ENCODE measurements around the gene SPTBN1. TPM values are rescaled to one million over a fixed set of nuclear protein-coding genes. Genes with fewer than 3 reads are reported as not detected.

The SPTBN1 gene
- total RNA-seq, 1 donor from 2014 or later: 83.2 TPM

DNA sequence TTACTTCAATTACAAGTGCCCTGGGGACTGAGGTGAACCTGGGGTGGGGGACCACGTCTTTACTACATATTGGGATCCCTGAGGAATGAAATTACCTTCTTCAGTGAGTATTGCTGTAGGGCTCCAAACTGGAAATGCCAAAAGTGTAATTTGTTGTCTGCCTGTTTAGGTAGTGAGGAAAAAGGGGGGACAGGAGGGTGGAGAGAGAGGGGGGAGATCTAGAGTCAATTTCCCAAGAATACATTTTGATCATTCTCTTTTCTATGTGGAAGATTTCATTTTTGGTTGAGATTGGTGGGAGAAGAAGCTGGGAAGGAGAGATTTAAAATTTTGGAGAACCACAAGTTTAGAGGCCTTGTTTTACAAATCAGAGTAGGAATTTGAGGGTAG lies 101.1 kb downstream of the SPTBN1 start:
- H3K27ac Mint-ChIP-seq: peak overlapping the region; percentile 92
- POLR2A ChIA-PET: interaction anchor here (0.6 to 7.8 kb wide), 3 partner anchors 16 to 667 kb away, joined by 3 to 198 read pairs (median 121); no protein-coding TSS in a partner anchor
- no peaks in the 10 kb centered on the region for H3K27me3 Mint-ChIP-seq
- peak overlapping the region; percentile 89 for H3K4me3 Mint-ChIP-seq
- CTCF ChIA-PET: interaction anchor here (1.3 to 3.7 kb wide), 5 partner anchors 12 to 450 kb away, joined by 3 to 21 read pairs (median 5); no protein-coding TSS in a partner anchor
- ATAC-seq (ENCODE audit: low read depth): no peak
- no peak for DNase-seq
- H3K36me3 Mint-ChIP-seq (ENCODE audit: low read depth): peaks cover 14% of the 10 kb centered on the region
- intact Hi-C loops (cut with micrococcal nuclease): loop anchor here (2.0 to 10.0 kb wide), 6 partner anchors 20 to 725 kb away; partner anchors contain the start of genes CLHC1 and RPS27A
- no peaks in the 10 kb centered on the region for H3K9me3 Mint-ChIP-seq
- peaks cover 39% of the 10 kb centered on the region for H3K4me1 Mint-ChIP-seq
- TF ChIP-seq, protein P1, sequence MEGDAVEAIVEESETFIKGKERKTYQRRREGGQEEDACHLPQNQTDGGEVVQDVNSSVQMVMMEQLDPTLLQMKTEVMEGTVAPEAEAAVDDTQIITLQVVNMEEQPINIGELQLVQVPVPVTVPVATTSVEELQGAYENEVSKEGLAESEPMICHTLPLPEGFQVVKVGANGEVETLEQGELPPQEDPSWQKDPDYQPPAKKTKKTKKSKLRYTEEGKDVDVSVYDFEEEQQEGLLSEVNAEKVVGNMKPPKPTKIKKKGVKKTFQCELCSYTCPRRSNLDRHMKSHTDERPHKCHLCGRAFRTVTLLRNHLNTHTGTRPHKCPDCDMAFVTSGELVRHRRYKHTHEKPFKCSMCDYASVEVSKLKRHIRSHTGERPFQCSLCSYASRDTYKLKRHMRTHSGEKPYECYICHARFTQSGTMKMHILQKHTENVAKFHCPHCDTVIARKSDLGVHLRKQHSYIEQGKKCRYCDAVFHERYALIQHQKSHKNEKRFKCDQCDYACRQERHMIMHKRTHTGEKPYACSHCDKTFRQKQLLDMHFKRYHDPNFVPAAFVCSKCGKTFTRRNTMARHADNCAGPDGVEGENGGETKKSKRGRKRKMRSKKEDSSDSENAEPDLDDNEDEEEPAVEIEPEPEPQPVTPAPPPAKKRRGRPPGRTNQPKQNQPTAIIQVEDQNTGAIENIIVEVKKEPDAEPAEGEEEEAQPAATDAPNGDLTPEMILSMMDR (IDR thresholded peaks at IDR 0.05): no peak

DNA sequence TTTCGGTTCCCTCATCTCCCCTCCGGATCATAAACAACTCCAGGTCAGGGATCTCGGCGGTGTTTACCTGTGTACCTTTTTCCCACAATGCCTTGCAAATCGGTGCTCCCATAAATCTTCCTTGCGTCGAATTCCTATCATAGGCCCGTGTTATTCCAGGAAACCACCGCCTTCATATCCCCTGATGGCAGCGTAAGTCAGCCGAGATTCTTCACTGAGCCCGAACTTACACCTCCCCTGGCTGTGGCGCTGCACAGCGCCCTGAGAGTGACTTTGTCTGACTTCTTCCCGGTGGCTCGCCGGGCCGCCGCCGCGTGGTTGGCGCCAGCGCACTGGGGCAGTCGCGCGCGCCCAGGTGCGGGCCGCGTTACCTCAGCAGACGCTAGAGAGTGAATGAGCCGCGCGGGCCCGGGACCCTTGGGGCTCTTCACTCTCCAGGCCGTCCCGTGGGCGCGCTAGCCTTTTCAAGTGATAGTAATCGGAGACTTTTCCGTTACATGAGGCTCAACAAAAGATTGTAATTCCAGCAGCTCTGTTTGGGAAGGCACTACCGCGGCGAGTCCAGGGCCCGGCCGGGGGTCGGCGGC lies 101.6 kb downstream of the SPTBN1 start:
- peak; percentile 75 for DNase-seq
- ChIA-PET CTCF (interaction anchor here (1.0 to 3.7 kb wide), 12 partner anchors 12 to 451 kb away, joined by 3 to 21 read pairs (median 5); no protein-coding TSS in a partner anchor), POLR2A (interaction anchor here (0.6 to 7.8 kb wide), 16 partner anchors 15 to 666 kb away, joined by 3 to 198 read pairs (median 12); no protein-coding TSS in a partner anchor)
- intact Hi-C loops (cut with micrococcal nuclease): loop anchor here (1.0 to 10.0 kb wide), 10 partner anchors 17 to 725 kb away; partner anchors contain the start of genes CLHC1 and RPS27A
- TF ChIP-seq, protein P1 (IDR thresholded peaks at IDR 0.05): no peak
- H3K4me1 Mint-ChIP-seq: peaks cover 44% of the 10 kb centered on the region
- H3K4me3 Mint-ChIP-seq: peak overlapping the region; percentile 89
- peak overlapping the region; percentile 92 for H3K27ac Mint-ChIP-seq
- ATAC-seq (ENCODE audit: low read depth): peak; percentile 63
- H3K9me3 Mint-ChIP-seq: no peaks in the 10 kb centered on the region
- H3K27me3 Mint-ChIP-seq: no peaks in the 10 kb centered on the region
- H3K36me3 Mint-ChIP-seq (ENCODE audit: low read depth): peaks cover 14% of the 10 kb centered on the region

DNA sequence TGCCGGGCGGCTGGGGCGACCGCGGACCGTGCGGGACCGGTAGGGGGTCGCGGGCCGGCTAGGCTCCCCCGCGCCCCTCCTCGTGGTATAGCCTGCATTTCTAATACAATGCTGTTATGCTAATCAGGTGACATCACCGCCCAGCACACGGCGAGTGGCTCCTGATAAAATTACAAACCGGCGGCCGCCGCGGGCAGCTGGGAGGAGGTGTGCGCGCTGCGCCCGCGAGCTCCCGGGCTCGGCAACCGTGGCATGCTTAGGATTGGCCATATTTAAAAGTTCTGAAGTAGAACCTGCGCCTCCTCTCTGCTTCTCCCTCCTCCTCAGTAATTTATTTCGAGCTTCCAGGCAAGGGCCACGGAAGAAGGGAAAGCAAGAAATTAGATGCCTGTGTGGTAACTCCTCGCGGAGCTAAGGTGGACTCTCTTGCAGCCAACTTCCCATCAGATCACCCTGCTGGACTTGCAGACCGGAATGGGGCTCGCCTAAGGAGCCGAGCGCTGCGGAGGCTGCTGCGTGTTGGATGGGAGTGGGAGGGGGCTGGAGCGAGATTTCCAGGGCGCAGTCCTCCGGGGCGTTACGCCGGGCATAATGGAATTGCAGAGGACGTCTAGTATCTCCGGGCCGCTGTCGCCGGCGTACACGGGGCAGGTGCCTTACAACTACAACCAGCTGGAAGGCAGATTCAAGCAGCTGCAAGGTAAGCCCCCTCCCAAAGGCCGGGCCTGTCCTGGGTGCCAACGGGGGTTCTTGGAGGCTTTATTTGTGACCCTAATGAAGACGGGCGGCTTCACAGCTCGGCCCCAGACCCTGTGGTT lies 102.3 kb downstream of the SPTBN1 start:
- ChIA-PET CTCF (interaction anchor here (0.6 to 3.7 kb wide), 16 partner anchors 11 to 451 kb away, joined by 3 to 21 read pairs (median 5); no protein-coding TSS in a partner anchor), POLR2A (interaction anchor here (0.7 to 7.8 kb wide), 29 partner anchors 8 to 1060 kb away, joined by 3 to 198 read pairs (median 6); partner anchors contain the start of genes PPP4R3B and RTN4)
- DNase-seq (peak; percentile 60), ATAC-seq (ENCODE audit: low read depth) (peak; percentile 60)
- H3K27me3 Mint-ChIP-seq: no peaks in the 10 kb centered on the region
- H3K27ac Mint-ChIP-seq: peak overlapping the region; percentile 94
- peaks cover 50% of the 10 kb centered on the region for H3K4me1 Mint-ChIP-seq
- TF ChIP-seq, protein P1 (IDR thresholded peaks at IDR 0.05): no peak
- peak overlapping the region; percentile 89 for H3K4me3 Mint-ChIP-seq
- H3K36me3 Mint-ChIP-seq (ENCODE audit: low read depth): peaks cover 14% of the 10 kb centered on the region
- H3K9me3 Mint-ChIP-seq: no peaks in the 10 kb centered on the region
- intact Hi-C loops (cut with micrococcal nuclease): loop anchor here (1.0 to 10.0 kb wide), 7 partner anchors 16 to 724 kb away; partner anchors contain the start of genes CLHC1 and RPS27A

DNA sequence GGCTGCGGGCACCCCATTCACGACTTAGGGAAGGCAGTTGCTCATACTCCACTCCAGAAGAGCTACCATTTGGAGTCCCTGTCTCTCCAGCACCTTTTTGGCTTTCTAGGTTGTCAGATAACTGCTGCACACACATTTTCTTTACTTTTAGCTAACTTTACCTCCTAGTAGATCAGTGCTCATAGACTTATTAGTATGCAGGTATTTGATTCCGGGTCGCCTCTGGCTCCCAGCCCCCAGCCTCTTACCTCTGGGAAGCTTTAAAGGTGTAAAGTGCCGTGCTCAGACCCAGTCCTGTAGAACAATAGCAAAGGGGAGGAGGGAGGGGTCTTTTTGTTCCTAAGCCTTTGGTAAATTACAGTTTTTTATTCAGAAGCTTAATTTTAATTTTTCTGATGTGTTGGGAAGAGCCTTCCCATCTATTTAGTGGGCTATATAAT lies 102.9 kb downstream of the SPTBN1 start:
- TF ChIP-seq, protein P1 (IDR thresholded peaks at IDR 0.05): no peak
- peak; percentile 4 for ATAC-seq (ENCODE audit: low read depth)

More for the DNA sequence above, 102.9 kb downstream of the SPTBN1 start:
- Mint-ChIP-seq H3K4me1 (peaks cover 51% of the 10 kb centered on the region), H3K27me3 (no peaks in the 10 kb centered on the region), H3K36me3 (ENCODE audit: low read depth) (peaks cover 17% of the 10 kb centered on the region), H3K27ac (peak overlapping the region; percentile 94), H3K9me3 (no peaks in the 10 kb centered on the region), H3K4me3 (peak overlapping the region; percentile 89)
- ChIA-PET POLR2A (interaction anchor here (0.7 to 7.8 kb wide), 28 partner anchors 9 to 1059 kb away, joined by 3 to 198 read pairs (median 6); partner anchors contain the start of genes PPP4R3B and RTN4), CTCF (interaction anchor here (0.6 to 3.7 kb wide), 15 partner anchors 10 to 452 kb away, joined by 3 to 21 read pairs (median 4); no protein-coding TSS in a partner anchor)
- intact Hi-C loops (cut with micrococcal nuclease): loop anchor here (2.0 to 10.0 kb wide), 4 partner anchors 30 to 723 kb away; partner anchors contain the start of genes CLHC1 and RPS27A
- no peak for DNase-seq
